ENCODE measurements around the gene RAB11FIP5.
A peak's percentile ranks its signal among the peaks of the same experiment; 100 is the strongest.
"Not testable (repeated sequence)": the region's sequence is repeated elsewhere in the genome, so short reads cannot be mapped to it uniquely, and the experiment has no call there.

RAB11FIP5 gene

DNA sequence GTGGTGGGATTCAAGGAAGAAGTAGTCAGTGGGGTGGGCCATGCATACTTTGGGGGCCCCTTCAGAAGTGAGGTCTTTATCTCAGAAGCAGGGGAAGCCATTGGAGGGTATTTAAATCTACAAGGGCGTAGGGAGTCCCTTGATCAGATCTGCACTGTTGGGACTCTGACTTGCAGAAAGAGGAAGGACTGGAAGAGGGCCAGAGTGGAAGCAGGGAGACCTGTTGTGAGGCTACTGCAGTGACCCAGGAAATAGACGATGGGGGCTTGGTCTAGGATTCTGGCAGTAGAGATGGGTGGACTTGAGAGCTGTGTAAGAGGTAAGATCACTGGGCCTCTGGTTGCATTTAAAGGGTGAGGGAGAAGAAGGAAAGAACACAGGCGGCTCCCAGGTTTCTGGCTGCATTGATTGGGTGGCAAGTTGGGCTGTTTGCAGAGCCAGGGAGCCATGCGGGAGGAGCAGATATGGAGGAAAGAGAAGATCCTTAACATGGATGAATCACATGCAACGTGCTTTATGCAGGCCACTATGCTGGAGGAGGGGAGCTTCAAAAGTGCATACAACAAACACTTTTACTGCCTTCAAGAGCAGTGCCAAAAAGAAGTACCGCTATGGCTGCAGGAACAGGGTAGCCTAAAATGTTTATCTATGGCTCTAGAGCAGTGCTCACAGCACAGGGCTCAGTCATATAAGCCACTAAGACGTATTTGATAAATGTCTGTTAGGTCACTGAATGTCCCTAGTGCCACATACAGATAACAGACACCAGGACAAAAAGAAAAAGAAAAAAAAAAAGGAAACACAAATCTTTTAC lies 43.5 kb downstream of the RAB11FIP5 start:
- no peak for DNase-seq (ENCODE audit: low read depth)

DNA sequence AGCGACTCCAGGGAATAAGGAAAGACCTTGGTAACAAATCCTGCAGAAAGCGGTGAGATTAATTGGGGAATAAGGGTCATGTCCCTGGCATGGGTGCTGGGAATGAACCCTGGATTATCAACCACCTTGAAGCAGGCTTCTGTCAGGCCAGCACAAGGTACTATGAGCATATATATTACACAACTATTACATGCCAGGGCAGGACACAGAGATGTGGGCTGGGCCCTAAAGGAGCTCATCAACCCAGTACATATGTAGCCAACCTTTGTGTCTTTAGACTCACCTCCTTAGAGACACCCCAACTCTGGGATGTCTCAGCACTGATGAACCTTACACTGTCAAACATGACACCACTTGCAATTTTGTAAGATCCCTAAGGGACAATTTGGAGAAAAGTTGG lies 44.6 kb downstream of the RAB11FIP5 start:
- no peak for DNase-seq (ENCODE audit: low read depth)

DNA sequence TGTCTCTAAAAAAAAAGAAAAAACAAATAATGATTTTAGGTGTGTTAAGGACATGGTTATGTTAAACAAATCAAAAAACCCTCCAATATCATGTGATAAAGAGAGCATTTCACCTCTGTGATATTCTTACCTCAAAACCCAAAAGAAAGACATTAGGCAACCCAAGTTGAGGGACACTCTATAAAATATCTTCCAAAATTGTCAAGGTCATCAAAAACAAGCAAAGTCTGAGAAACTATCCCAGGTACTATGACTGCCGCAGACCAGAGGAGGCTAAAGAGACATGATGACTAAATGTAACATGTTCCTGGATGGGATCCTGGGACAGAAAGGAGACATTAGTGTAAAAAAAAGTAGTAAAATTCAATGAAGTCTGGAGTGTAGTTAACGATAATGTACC lies 45.7 kb downstream of the RAB11FIP5 start:
- DNase-seq (ENCODE audit: low read depth), result no peak

DNA sequence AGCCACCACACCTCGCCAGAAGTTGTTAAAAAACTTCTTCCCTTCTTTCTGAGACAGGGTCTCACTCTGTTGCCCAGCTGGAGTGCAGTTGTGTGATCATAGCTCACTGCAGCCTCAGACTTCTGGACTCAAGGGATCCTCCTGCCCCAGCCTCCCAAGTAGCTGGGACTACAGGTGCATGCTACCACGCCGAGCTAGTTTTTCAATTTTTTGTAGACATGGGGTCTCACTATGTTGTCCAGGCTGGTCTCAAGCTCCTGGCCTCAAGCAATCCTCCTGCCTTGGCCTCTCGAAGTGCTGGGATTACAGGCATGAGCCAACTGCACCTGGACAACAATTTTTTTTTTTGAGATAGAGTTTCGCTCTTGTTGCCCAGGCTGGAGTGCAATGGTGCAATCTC lies 47.7 kb downstream of the RAB11FIP5 start:
- not testable (repeated sequence) for DNase-seq (ENCODE audit: low read depth)

DNA sequence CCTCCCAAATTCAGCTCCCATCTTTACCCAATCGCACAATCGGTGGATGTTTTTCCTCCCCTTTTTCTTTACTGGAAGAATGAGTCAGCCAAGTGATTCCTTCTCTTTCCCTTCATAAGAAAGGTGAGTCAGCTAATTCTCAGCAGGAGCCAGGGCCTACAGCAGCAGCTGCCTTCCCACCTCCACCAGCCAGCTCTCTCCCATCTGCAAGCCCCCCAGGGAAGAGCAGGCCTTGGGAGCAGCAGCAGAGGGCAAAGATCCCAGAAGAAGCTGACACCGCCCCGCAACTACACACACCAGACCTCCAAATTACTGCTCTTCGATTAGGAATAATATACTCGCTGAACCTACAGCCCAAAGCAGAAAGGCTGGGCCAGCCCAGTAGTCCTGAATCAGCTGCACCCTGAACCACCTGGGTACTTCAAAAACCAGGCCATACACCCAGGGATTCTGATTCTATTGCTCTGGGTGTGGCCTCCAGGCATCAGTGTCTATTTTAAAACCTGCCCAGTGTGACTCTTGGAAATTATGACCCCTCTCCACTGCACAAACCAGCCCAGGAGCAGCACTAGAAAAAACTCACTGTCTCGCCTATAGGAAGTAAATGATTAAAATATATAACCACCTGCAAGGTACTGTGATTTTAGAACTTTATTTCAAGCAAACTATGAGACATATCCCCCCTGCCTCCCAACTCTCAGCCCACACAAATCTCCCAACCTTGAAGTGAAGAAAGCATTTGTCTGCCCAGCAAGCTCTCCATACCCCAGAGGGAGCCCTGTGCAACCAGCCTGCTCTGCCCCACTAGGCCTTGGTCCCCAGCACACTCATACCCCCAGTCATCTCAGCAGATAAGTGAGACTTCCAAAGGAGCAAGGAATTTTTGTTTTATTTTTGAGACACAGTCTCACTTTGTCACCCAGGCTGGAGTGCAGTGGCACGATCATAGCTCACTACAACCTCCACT lies 48.6 kb downstream of the RAB11FIP5 start:
- peak; percentile 77 for DNase-seq (ENCODE audit: low read depth)

DNA sequence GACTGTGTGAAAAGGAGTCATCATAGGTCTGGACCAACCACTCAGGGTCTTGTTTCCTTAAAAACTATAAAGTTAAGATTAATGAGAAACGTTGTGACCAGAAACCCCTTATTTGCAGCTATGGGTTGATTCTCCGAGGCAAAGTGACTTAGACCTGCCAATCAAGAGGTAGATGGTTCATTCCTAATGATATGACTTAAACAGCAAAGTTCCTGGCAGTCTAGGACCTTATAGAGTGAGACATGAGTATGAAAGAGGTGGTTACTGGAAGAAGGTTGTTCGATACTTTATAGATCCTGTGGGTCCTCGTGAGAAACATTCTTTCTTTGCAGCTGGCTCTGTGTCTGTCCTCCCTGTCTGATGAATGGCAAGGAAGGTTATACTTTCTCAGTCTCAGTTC lies 49.3 kb downstream of the RAB11FIP5 start:
- DNase-seq (ENCODE audit: low read depth), result no peak

DNA sequence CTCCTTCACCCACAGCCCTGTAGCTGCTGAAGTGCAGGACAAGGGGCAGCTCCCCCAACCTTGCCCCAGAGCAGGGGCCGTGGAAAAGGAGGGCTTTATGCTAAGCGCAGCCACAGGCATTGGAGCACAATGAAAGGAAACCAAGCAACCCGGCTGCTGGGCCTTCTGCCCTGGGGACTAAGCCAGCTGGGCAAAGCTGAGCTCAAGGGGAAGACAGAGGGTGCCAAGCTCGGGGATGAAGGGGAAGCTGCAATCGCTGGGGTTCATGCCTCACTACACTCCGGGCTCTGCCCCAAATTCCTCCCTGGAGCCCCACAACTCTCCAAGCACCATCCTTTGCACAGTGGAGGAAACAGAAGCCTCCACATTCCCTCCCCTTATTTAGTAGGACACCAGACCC lies 53.6 kb downstream of the RAB11FIP5 start:
- DNase-seq (ENCODE audit: low read depth), result no peak

DNA sequence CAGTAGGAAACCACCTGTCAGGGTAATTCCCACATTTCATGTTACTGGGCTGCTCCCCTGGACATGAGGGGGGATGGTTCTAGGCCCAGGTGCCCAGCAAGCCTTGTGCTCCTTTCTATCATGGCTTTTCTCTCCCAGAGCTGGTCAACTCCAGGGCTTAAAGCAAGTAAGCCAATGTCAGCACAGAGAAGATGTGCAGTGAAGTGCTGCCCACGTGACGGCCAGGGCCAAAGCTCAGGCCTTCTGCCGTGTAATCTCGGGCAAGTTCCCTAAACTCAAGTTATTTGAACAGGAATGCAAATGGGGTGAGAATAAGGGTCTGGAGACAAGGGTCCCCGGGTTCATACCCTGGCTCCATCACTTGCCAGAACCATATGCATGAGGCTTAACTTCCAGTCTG lies 57.8 kb downstream of the RAB11FIP5 start:
- no peak for DNase-seq (ENCODE audit: low read depth)

DNA sequence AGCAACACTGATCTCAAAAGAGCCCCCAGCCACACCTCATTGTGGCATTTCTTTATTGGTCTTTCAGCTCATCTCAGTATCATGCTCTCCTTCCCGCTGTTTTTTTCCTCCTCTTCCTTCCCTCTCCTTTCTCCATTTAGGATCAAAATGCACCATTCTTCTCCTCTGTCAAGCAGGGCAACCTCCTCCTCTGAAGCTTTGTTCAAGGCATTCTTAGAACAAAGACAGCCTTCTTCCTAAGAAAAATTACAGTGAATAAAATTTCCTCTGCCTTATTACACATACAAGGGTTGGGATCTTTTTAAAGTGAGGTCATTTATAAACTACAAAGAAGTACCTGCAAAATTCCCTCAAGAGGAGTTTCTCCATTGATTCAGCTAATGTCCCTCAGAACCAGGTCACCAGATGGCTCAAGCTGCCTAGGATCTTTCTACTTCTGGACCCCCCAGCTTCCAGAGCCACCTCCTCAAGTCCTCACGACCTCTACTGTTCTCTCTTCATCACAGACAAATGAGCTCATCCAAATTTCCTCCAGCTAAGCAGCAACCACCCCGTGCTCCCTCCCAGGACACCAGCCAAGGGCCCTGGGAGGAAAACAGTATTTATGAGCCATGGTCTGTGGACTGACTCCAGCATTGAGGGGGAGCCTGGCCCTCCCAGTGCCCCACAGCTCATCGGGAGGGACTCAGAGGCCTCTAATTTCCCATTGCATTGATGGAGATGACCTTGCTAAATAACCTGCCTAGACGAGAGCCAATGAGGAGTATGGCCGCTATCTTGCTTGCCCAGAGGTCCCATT lies 59.2 kb downstream of the RAB11FIP5 start:
- peak; percentile 73 for DNase-seq (ENCODE audit: low read depth)

DNA sequence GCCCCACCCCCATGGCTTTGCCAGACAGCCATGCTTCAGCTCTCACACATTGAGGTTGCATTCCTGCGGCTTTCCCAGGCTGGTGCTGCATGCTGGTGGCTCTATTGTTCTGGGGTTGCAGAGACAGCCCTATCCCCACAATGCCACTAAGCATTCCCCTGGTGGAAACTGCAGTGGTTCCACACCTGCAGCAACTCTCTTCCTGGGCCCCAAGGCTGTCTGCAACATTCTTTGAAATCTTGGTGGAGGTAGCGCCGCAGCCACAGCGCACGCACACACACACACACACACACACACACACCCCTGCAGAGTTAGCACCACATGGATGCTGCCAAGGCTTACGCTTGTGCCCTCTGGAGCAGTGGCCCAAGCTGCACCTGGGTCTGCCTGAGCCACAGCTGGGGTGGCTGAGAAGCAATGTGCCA lies 62.6 kb downstream of the RAB11FIP5 start:
- DNase-seq (ENCODE audit: low read depth), result no peak

DNA sequence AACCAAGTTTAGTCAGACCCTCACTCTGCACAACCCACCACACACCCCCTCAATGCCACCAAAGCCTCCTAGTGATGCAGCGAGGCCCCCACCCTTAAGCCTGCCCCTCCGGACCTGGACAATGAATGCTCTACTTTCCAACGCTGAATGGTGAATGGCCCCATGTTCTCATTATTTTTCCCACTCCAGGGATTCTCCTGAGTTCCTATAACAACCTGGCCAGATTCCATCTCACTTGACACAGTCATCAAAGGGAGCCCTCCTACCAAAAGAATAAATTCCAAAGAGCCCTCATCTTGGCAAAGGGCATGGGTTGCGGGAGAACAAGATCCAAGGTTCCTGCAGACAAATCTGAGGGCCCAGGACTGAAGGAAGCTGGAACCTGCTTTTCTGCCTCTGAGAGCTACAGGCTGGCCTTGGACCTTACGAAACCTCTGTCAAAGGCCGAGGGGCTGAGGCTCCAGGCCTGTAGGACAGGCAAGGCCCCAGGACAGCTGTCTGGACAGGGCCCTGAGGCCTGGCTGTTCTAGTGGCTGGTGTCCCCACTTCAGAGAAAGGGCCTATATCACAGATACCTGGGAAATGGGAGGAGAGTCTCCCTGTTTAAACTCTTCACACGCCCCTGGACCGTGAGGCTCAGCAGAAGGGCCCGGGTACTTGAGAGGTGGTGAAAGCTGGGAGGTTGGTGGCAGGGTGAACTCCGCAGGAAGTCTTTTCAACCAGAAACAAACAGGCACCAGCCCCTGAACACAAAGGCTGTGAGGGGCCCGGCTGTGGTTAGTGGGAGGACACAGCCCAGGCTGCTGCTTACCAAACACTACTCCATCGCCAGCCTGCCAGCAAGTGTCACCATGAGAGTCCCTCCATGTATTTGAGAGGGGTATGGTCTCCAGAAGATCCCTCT lies 68.6 kb downstream of the RAB11FIP5 start:
- no peak for DNase-seq (ENCODE audit: low read depth)

DNA sequence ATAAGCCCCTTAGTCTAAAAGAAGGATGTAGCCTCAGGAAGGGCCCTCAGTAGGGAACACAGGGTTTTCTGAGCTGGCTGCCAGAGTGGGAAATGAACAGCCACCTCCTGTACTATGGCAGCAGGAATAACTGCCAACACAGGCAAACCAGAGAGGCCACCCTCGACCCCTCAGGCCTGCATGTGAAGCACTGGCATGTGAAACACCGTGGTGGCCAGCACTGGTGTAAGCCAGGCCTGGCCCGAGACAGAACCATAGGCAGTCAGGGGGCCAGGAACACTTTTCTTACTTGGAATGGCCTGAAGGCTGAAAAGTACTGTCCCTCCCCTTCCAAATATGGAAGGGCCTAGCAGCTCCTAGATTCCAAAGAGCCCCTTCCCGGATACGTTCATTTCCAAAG lies 69.5 kb downstream of the RAB11FIP5 start:
- DNase-seq (ENCODE audit: low read depth), result no peak

DNA sequence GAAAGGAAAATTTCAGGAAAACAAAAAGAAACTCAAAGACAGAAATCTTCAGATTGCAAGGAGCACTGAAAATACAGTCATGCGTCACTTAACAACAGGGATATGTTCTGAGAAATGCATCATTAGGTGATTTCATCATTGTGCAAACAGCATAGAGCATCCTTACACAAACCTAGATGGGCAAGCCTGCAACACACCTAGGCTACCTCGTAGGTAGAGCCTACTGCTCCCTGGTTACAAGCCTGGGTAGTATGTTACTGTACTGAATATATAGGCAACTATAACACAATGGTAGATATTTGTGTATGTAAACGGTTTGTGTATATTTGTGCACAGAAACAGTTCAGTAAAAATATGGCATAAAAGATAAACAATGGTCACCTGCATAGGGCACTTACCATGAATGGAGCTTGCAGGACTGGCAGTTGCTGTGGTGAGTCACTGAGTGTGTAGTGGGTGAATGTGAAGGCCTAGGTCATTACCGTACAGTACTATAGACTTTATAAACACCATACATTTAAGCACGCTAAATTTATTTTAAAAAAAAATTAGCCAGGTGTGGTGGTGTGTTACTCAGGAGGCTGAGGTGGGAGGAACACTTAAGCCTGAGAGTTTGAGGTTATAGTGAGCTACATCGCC lies 74.7 kb downstream of the RAB11FIP5 start:
- DNase-seq (ENCODE audit: low read depth), result no peak

DNA sequence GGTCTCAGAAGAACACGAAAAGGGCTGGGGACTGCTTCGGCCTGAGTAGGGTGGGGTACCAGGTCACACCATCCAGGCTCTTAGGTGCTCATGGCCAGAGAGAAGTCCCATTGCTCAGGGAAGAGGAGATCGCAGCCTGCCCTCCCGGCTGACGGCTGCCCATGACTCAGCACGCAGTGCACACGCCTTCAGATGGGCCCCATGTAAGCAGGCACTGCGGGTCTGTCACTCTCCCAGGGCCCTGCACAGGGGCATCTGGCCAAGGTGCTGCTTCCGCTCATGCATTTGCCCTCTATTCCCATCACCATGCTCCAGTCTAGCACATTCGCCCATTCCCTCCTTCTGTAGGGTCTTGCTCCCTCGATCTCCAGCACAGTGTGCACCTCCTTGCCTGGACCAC lies 76.0 kb downstream of the RAB11FIP5 start:
- DNase-seq (ENCODE audit: low read depth), result no peak

DNA sequence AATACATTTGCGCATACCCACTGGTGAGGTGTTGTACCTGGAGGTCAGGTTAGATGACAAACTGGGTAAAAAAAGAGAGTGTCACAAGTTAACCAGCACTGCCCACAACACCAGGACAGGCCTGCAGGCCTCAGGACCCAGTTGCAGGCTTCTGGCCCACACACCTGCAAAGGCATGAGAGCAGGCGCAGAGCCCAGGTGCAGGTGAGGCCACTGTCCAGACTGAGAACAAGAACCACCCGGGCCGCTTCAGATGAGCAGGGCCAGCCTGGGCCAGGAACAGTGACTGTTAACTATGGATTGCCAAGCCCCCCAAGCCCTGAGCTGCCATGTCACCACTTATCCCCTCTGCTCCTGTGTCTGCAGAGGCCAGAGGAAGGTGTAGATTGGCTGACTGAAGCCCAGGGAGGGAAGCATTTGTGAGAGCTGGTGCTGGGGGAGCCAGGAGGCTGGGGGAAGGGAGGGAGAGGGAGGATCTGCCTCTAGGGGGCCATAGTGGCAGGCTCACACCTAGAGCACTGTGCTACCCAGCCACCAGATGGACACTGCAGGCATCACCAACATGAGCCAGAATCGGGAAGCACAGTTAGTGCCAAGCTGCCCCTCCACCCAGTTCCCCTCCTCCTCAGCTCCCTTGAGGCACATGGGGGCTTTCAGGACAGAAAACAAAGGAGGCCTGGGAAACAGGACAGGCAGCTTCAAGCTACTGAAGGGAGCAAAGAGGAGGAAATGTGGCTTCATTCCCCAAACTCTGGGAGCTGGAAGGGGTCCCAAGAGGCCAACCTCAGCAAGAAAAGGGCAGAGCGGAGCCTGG lies 76.6 kb downstream of the RAB11FIP5 start:
- no peak for DNase-seq (ENCODE audit: low read depth)

DNA sequence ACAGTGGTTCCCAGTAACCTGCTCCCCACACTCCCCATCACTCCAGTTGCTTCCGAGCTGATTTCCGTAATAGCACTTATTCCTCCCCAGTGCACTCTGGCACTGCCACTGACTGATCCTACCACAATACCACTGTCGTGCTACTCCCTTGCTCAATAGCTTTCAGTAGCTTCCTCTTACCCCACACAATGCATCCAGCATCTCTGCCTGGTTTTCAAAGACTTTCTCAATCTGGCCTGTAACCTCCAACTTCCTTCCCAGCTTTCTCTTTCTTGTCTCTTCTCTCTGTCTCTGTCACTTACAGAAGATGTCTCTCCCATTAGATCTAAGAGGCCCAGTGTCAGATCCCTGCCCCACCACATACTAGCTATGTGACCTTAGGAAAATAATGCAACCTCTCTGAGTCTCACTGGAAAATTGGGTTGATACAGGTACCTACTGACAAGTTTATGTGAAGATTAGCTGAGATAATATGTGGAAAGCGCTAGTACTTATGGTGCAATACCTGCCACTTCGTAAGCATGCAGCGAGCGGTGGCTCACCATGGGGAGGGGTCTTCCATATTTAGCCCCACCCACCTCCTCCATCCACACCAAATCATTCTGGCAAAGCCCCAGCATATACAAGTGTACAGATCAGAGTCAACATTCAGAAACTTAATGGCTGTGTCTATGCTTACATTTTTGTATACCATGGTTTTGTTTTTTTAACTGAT lies 77.9 kb downstream of the RAB11FIP5 start:
- DNase-seq (ENCODE audit: low read depth), result no peak

DNA sequence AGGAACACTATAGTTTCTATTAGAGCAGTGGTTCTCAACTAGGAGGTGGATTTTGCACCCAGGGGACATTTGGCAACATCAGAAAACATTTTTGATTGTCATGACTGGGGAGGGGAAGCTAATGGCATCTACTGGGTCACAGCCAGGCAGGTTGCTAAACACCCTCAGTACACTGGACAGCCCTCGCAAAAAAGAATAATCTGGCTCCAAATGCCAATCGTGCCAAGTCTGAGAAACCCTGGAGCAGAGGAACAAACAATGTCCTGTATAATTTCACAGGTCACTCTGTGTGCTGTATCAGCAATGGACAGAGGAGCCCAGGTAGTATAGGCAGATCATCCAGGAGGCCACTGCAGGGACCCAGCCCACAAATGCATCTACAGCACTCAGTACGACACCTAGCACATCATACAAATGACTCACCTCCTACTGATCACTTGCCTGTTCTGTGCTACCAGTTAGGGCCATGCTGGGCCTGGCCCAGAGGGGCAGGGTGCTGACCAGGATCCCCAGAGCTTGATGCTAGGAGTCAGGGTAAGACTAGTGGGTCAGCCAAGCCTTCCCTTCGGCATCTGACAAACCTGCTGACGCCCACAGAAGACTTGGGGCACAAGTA lies 78.9 kb downstream of the RAB11FIP5 start:
- DNase-seq (ENCODE audit: low read depth), result no peak

DNA sequence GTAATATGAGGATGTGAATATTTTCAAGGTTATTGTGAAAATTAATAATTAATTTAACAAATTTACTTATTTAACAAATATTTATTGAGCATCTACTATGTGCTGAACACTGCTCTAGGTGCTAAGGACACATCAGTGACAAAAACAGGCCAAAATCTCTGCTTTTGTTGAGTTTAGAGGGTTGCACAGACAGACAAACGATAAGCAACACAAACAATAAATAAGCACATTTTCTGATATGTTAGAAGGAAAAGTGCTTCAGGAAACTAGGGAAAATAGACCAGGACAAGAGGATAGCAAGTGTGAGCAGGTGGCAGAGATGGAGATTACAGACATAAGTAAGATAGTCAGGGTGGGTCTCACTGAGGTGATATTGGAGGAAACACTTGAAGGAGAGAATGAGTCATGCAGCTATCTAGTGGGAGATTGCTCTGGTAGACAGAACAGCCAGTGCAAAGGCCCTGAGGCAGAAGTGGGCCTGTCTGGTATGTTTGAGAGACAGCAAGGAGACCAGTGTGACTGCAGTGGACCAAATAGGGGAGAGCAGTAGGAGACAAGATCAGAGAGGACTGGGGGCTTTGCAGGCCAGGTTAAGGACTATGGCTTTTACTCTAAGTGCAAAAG lies 79.5 kb downstream of the RAB11FIP5 start:
- no peak for DNase-seq (ENCODE audit: low read depth)
